Measurements from ENCODE around the gene HOXB3. TPM values are rescaled to one million over a fixed set of nuclear protein-coding genes. Genes with fewer than 3 reads are reported as not detected.

The HOXB3 gene
- total and polyA plus RNA-seq, 2 donors (not counting 1 experiment from before 2014, with no cell fraction given) = 15.7 to 28.6 TPM

DNA sequence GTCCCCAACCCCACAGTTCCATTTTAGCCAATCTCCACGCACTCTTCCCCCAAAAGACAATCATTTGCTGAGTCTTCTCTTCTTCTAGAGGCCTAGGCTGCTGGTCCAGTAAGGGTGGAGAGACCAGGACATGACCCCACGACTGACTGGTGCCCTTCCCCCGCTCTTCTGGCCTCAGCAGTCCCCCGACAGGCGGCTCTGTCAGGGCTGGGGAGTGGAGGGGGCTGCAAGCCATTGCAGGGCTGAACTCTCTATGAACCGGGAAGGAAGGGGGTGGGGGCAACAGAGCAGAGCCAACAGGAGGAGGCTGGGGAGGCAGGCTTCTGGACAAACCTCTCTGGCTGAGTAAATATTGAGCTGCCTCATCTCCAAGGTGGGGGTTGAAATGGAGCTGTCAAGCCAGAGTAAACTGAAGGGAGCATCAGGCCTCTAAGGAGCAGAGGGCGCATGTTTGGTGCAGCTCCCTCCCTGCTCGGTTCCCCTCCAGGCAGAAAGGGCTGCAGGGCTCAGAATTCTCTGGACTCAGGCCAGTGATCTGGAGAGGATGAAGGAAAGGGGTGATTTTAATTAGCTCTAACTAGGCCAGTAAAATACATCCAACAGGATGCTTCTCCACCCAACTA is 67.9 kb downstream of the HOXB3 start:
- Histone ChIP-seq H3K79me2 (ENCODE audit: control insufficient read depth, insufficient read depth, low read length) (no peaks in the 10 kb centered on the region), H3K4me3 (replicated peaks in 1 of 4; ENCODE audit: control extremely low read depth in 1 of 4, insufficient read depth in 1 of 4, low read depth in 3 of 4, low read length in 4 of 4) (no peak overlapping the region), H3K36me3 (ENCODE audit: control insufficient read depth, insufficient read depth, low read length) (no peaks in the 10 kb centered on the region), H2AFZ (ENCODE audit: low read length) (no peak overlapping the region), H3K4me1 (ENCODE audit: control insufficient read depth, extremely low read depth, insufficient read depth, low read length) (peaks cover 11% of the 10 kb centered on the region), H4K20me1 (ENCODE audit: control insufficient read depth, extremely low read depth, insufficient read depth, low read length) (no peaks in the 10 kb centered on the region), H3K9ac (ENCODE audit: insufficient read depth, low read length) (no peak overlapping the region), H3K27ac (ENCODE audit: insufficient read depth, low read length) (no peak overlapping the region), H3K27me3 (ENCODE audit: control insufficient read depth, insufficient read depth, low read length) (no peaks in the 10 kb centered on the region), H3K9me3 (ENCODE audit: control insufficient read depth, insufficient read depth, low read depth, low read length) (no peaks in the 10 kb centered on the region), H3K4me2 (ENCODE audit: extremely low read depth, insufficient read depth, low read length) (no peak overlapping the region)
- TF ChIP-seq, protein P1, sequence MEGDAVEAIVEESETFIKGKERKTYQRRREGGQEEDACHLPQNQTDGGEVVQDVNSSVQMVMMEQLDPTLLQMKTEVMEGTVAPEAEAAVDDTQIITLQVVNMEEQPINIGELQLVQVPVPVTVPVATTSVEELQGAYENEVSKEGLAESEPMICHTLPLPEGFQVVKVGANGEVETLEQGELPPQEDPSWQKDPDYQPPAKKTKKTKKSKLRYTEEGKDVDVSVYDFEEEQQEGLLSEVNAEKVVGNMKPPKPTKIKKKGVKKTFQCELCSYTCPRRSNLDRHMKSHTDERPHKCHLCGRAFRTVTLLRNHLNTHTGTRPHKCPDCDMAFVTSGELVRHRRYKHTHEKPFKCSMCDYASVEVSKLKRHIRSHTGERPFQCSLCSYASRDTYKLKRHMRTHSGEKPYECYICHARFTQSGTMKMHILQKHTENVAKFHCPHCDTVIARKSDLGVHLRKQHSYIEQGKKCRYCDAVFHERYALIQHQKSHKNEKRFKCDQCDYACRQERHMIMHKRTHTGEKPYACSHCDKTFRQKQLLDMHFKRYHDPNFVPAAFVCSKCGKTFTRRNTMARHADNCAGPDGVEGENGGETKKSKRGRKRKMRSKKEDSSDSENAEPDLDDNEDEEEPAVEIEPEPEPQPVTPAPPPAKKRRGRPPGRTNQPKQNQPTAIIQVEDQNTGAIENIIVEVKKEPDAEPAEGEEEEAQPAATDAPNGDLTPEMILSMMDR (conservative IDR thresholded peaks at IDR 0.05 in 1 of 2, IDR thresholded peaks at IDR 0.05 in 1 of 2; ENCODE audit: low read depth in 1 of 2, low read length in 2 of 2) = no peak
- no peak for TF ChIP-seq EZH2 (IDR thresholded peaks at IDR 0.05; ENCODE audit: low read length, missing control alignments)
- peak; percentile 59 to 71 for DNase-seq (ENCODE audit: low read depth in 2 of 2)

DNA sequence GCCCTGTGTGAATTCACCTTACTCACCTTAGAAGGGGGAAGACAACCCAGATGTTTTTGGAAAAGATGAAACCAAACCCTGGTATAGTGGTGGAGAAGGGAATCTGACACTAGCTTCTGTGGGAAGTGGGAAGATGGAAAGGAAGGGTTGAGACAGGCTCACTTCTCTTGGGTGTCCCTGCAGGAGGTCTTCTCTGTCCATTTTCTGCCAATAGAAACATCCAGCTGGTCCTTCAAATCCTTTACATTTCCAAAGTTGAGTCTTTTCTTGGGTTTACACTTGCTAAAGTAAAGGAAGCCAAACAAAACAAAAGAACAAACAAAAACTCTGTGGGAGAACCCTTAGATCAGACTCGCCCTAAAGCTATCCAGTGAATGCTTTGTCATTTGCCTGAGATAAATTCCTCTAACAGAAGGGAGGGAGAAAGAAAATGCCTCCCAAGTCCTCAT is 69.4 kb downstream of the HOXB3 start:
- H3K4me3 ChIP-seq (replicated peaks in 1 of 4; ENCODE audit: control extremely low read depth in 1 of 4, insufficient read depth in 1 of 4, low read depth in 3 of 4, low read length in 4 of 4) = no peak overlapping the region
- H3K4me2 ChIP-seq (ENCODE audit: extremely low read depth, insufficient read depth, low read length) = no peak overlapping the region
- DNase-seq (ENCODE audit: low read depth in 2 of 2) = peak in 1 of 2 donors; percentile 28
- no peak overlapping the region for H3K9ac ChIP-seq (ENCODE audit: insufficient read depth, low read length)
- H3K27me3 ChIP-seq (ENCODE audit: control insufficient read depth, insufficient read depth, low read length) = no peaks in the 10 kb centered on the region
- H2AFZ ChIP-seq (ENCODE audit: low read length) = no peak overlapping the region
- no peaks in the 10 kb centered on the region for H3K9me3 ChIP-seq (ENCODE audit: control insufficient read depth, insufficient read depth, low read depth, low read length)
- no peaks in the 10 kb centered on the region for H3K36me3 ChIP-seq (ENCODE audit: control insufficient read depth, insufficient read depth, low read length)
- H4K20me1 ChIP-seq (ENCODE audit: control insufficient read depth, extremely low read depth, insufficient read depth, low read length) = no peaks in the 10 kb centered on the region
- peaks cover 11% of the 10 kb centered on the region for H3K4me1 ChIP-seq (ENCODE audit: control insufficient read depth, extremely low read depth, insufficient read depth, low read length)
- H3K27ac ChIP-seq (ENCODE audit: insufficient read depth, low read length) = no peak overlapping the region
- H3K79me2 ChIP-seq (ENCODE audit: control insufficient read depth, insufficient read depth, low read length) = no peaks in the 10 kb centered on the region
- TF ChIP-seq, protein P1 (conservative IDR thresholded peaks at IDR 0.05 in 1 of 2, IDR thresholded peaks at IDR 0.05 in 1 of 2; ENCODE audit: low read depth in 1 of 2, low read length in 2 of 2) = no peak
- no peak for TF ChIP-seq EZH2 (IDR thresholded peaks at IDR 0.05; ENCODE audit: low read length, missing control alignments)

DNA sequence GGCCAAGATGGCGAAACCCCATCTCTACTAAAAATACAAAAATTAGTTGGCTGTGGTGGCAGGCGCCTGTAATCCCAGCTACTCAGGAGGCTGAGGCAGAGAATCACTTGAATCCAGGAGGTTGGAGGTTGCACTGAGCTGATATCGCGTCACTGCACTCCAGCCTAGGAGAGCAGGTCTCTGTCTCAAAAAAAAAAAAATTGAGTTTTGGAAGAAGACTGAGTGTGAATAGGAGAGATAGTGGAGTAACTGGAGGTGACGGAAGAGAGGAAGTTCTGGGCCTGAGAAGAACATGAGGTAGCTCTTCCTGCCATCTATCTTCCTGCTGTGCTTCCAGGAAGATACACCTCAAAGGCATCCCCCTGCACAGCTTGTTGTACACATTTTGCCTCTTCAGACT is 70.6 kb downstream of the HOXB3 start:
- Histone ChIP-seq H3K27ac (ENCODE audit: insufficient read depth, low read length) (no peak overlapping the region), H4K20me1 (ENCODE audit: control insufficient read depth, extremely low read depth, insufficient read depth, low read length) (no peaks in the 10 kb centered on the region), H3K27me3 (ENCODE audit: control insufficient read depth, insufficient read depth, low read length) (peaks cover 2% of the 10 kb centered on the region), H3K4me2 (ENCODE audit: extremely low read depth, insufficient read depth, low read length) (no peak overlapping the region), H2AFZ (ENCODE audit: low read length) (no peak overlapping the region), H3K79me2 (ENCODE audit: control insufficient read depth, insufficient read depth, low read length) (no peaks in the 10 kb centered on the region), H3K4me1 (ENCODE audit: control insufficient read depth, extremely low read depth, insufficient read depth, low read length) (peaks cover 11% of the 10 kb centered on the region), H3K9ac (ENCODE audit: insufficient read depth, low read length) (no peak overlapping the region), H3K36me3 (ENCODE audit: control insufficient read depth, insufficient read depth, low read length) (no peaks in the 10 kb centered on the region), H3K4me3 (replicated peaks in 1 of 4; ENCODE audit: control extremely low read depth in 1 of 4, insufficient read depth in 1 of 4, low read depth in 3 of 4, low read length in 4 of 4) (no peak overlapping the region), H3K9me3 (ENCODE audit: control insufficient read depth, insufficient read depth, low read depth, low read length) (no peaks in the 10 kb centered on the region)
- TF ChIP-seq EZH2 (IDR thresholded peaks at IDR 0.05; ENCODE audit: low read length, missing control alignments) = no peak
- TF ChIP-seq, protein P1 (conservative IDR thresholded peaks at IDR 0.05 in 1 of 2, IDR thresholded peaks at IDR 0.05 in 1 of 2; ENCODE audit: low read depth in 1 of 2, low read length in 2 of 2) = no peak
- DNase-seq (ENCODE audit: low read depth in 2 of 2) = no peak

Data from fibroblast of lung (primary cell).